Vagina (tissue), 2 donors: ENCODE results near the gene TFAP2A.

Experiments
- CTCF ChIP-seq, 3 experiments: fragments of 450-650 bp in 2 of 3; fragments of 200-600 bp in 1 of 3; sonication (generic) in 1 of 3; IDR thresholded peaks; one replicate each; pipeline ENCODE4 v1.5.1; 2017 to 2019; ENCODE audit warnings: antibody characterized with exemption in 3 of 3, mild to moderate bottlenecking in 2 of 3, moderate library complexity in 2 of 3
- POLR2A ChIP-seq, 2 donors: fragments of 450-650 bp; IDR thresholded peaks; one replicate each; pipeline ENCODE4 v1.6.1; 2017; ENCODE audit warnings: antibody characterized with exemption in 2 of 2, mild to moderate bottlenecking in 2 of 2, moderate library complexity in 2 of 2

- TF ChIP-seq CTCF (IDR thresholded peaks at IDR 0.05) = no peak
- no peak for TF ChIP-seq POLR2A (IDR thresholded peaks at IDR 0.05)
Measured at GRCh38 chr6:10350720-10351119, 64.2 kb downstream of the TFAP2A start.
